OCI-M2 (cell line): ENCODE results near the gene PHYHIPL.

Experiments
- DNase-seq: peaks from one replicate; lab custom pipeline; 2025; ENCODE audit not compliant: unreplicated experiment; lab: John Stamatoyannopoulos, UW

Gene PHYHIPL

GRCh38 chr10:59252491-59252890 is 76.0 kb downstream of the PHYHIPL start:
- DNase-seq, result no peak

GRCh38 chr10:59255463-59255862 is 79.0 kb downstream of the PHYHIPL start:
- DNase-seq, result no peak

- no peak for DNase-seq
These were observed 80.8 kb downstream of the PHYHIPL start for GRCh38 chr10:59257224-59257623.

- no peak for DNase-seq
These were observed 82.4 kb downstream of the PHYHIPL start for GRCh38 chr10:59258890-59259289.

- DNase-seq, result no peak
These were observed 88.7 kb downstream of the PHYHIPL start for GRCh38 chr10:59265141-59265540.

- no peak for DNase-seq
These were observed 89.9 kb downstream of the PHYHIPL start for GRCh38 chr10:59266321-59266720.

- no peak for DNase-seq
These were observed 92.0 kb downstream of the PHYHIPL start for GRCh38 chr10:59268460-59268859.

GRCh38 chr10:59269651-59270050 is 93.2 kb downstream of the PHYHIPL start:
- DNase-seq, result no peak

GRCh38 chr10:59270492-59270891 is 94.0 kb downstream of the PHYHIPL start:
- DNase-seq, result no peak

GRCh38 chr10:59271160-59271559 is 94.7 kb downstream of the PHYHIPL start:
- DNase-seq, result no peak

- no peak for DNase-seq
These were observed 95.6 kb downstream of the PHYHIPL start for GRCh38 chr10:59272061-59272460.

GRCh38 chr10:59273445-59273844 is 97.0 kb downstream of the PHYHIPL start:
- no peak for DNase-seq

- no peak for DNase-seq
These were observed 99.7 kb downstream of the PHYHIPL start for GRCh38 chr10:59276133-59276532.

GRCh38 chr10:59276919-59277318 is 100.5 kb downstream of the PHYHIPL start:
- no peak for DNase-seq

- DNase-seq, result no peak
These were observed 103.0 kb downstream of the PHYHIPL start for GRCh38 chr10:59279476-59279875.

- DNase-seq, result no peak
These were observed 103.6 kb downstream of the PHYHIPL start for GRCh38 chr10:59279991-59280505.

GRCh38 chr10:59281861-59282260 is 105.4 kb downstream of the PHYHIPL start:
- no peak for DNase-seq

GRCh38 chr10:59283456-59284091 is 107.1 kb downstream of the PHYHIPL start:
- DNase-seq, result no peak

GRCh38 chr10:59284118-59284975 is 107.9 kb downstream of the PHYHIPL start:
- no peak for DNase-seq

GRCh38 chr10:59285073-59285472 is 108.6 kb downstream of the PHYHIPL start:
- DNase-seq, result no peak

GRCh38 chr10:59285848-59286247 is 109.4 kb downstream of the PHYHIPL start:
- DNase-seq, result no peak

- no peak for DNase-seq
These were observed 111.3 kb downstream of the PHYHIPL start for GRCh38 chr10:59287587-59288255.
